HUES6 (cell line): ENCODE data around the gene FYB2.

Source experiments
- H3K27ac ChIP-seq: 2 replicates; pipeline ENCODE4 v1.7.0; 2013; ENCODE audit warnings: low read depth, mild to moderate bottlenecking, low read length, inconsistent platforms
- H3K27me3 ChIP-seq: 2 replicates; pipeline ENCODE4 v1.6.1; 2013; ENCODE audit warnings: low read length; ENCODE audit not compliant: control insufficient read depth, insufficient read depth
- H3K36me3 ChIP-seq: 2 replicates; pipeline ENCODE4 v1.6.1; 2013; ENCODE audit warnings: low read length; ENCODE audit not compliant: control insufficient read depth, insufficient read depth
- H3K4me1 ChIP-seq: 2 replicates; pipeline ENCODE4 v1.6.1; 2013; ENCODE audit warnings: low read length; ENCODE audit not compliant: control insufficient read depth, insufficient read depth
- H3K4me3 ChIP-seq: 2 replicates; pipeline ENCODE4 v1.5.1; 2013; ENCODE audit warnings: low read depth, low read length
- H3K9ac ChIP-seq: one replicate; pipeline ENCODE4 v1.6.1; 2013; ENCODE audit warnings: mild to moderate bottlenecking, low read length
- H3K9me3 ChIP-seq: 2 replicates; pipeline ENCODE4 v1.6.1; 2013; ENCODE audit warnings: low read depth, low read length; ENCODE audit not compliant: control insufficient read depth, insufficient read depth

FYB2 gene, protein sequence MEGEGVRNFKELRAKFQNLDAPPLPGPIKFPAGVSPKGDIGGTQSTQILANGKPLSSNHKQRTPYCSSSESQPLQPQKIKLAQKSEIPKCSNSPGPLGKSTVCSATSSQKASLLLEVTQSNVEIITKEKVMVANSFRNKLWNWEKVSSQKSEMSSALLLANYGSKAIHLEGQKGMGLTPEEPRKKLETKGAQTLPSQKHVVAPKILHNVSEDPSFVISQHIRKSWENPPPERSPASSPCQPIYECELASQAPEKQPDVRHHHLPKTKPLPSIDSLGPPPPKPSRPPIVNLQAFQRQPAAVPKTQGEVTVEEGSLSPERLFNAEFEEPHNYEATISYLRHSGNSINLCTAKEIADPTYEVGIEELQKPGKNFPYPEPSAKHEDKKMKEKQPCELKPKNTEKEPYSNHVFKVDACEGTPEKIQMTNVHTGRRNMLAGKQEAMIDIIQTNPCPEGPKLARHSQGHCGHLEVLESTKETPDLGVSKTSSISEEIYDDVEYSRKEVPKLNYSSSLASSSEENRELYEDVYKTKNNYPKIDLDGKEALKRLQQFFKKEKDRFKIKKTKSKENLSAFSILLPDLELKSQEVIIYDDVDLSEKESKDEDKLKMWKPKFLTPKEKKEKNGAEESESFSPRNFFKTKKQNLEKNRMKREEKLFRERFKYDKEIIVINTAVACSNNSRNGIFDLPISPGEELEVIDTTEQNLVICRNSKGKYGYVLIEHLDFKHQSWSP

DNA sequence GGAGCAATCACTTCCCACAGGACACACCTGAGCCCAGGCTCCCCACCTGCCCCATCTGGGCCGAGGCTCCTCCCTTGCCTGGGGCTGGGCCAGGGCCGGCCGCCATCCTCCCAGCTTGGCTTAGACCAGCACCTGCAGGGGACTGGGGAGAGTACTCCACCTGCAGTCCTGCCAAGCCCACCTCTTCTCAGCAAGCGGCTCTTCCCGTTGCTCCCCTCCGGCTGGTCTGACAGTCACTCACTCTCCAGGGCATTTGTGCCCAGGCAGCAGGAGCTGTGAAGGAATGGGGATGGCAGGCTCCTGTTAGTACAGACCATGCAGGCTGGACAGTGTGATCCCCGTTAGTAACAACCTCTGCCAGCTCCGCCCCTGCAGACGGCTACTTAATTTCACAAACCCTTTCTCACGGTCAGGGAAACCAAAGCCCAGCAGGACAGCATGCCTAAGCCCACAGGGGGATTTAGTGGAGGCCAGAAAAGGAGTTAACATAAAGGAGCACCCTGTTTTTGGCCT is at the start of gene FYB2:
FYB2 (minus strand) TSS at position 18 of the 513 bp plus-strand sequence. CDS start 114 bp downstream, outside the sequence.
- Histone ChIP-seq H3K9ac (no peak within 1 kb of the TSS), H3K9me3 (no peaks in the 10 kb centered on the region), H3K4me1 (peaks cover 33% of the 10 kb centered on the region), H3K36me3 (no peaks in the 10 kb centered on the region), H3K27me3 (no peaks in the 10 kb centered on the region; the same call in 1 of the 2 replicates), H3K4me3 (peak within 1 kb of the TSS; percentile 22; the same call in 1 of the 2 replicates), H3K27ac (no peak within 1 kb of the TSS)

DNA sequence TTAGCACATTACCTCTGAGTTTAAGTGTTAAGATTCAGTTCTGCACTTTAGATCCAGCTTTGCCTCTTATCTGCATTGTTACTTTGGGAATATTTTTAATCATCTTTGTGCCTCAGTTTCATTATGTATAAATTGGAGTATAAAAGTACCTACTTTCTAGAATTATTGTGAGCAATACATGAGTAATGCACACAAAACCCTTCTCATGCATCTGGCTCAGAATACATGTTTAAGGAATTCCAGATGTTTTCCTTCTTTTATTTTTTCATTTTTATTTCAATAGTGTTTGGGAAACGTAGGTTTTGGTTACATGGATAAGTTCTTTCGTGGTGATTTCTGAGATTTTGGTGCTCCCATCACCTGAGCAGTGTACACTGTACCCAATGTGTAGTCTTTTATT is 49.6 kb upstream of the FYB2 start:
- no peak overlapping the region for H3K27ac ChIP-seq
- H3K9ac ChIP-seq = no peak overlapping the region
- no peaks in the 10 kb centered on the region for H3K4me1 ChIP-seq
- no peaks in the 10 kb centered on the region for H3K9me3 ChIP-seq
- H3K36me3 ChIP-seq = no peaks in the 10 kb centered on the region
- no peak overlapping the region for H3K4me3 ChIP-seq
- peaks cover 5% of the 10 kb centered on the region; the same call in 1 of the 2 replicates for H3K27me3 ChIP-seq

- no peak overlapping the region for H3K27ac ChIP-seq
- no peaks in the 10 kb centered on the region for H3K36me3 ChIP-seq
- H3K9me3 ChIP-seq = no peaks in the 10 kb centered on the region
- H3K9ac ChIP-seq = no peak overlapping the region
- H3K27me3 ChIP-seq = peaks cover 4% of the 10 kb centered on the region; the same call in 1 of the 2 replicates
- no peak overlapping the region for H3K4me3 ChIP-seq
- H3K4me1 ChIP-seq = no peaks in the 10 kb centered on the region
Measured at GRCh38 chr1:56867491-56867890, 48.3 kb upstream of the FYB2 start.

- no peak overlapping the region for H3K4me3 ChIP-seq
- H3K27me3 ChIP-seq = peaks cover 4% of the 10 kb centered on the region; the same call in 1 of the 2 replicates
- H3K27ac ChIP-seq = no peak overlapping the region
- no peaks in the 10 kb centered on the region for H3K36me3 ChIP-seq
- no peaks in the 10 kb centered on the region for H3K4me1 ChIP-seq
- H3K9me3 ChIP-seq = no peaks in the 10 kb centered on the region
- H3K9ac ChIP-seq = no peak overlapping the region
Measured at GRCh38 chr1:56866656-56867055, 47.5 kb upstream of the FYB2 start.

DNA sequence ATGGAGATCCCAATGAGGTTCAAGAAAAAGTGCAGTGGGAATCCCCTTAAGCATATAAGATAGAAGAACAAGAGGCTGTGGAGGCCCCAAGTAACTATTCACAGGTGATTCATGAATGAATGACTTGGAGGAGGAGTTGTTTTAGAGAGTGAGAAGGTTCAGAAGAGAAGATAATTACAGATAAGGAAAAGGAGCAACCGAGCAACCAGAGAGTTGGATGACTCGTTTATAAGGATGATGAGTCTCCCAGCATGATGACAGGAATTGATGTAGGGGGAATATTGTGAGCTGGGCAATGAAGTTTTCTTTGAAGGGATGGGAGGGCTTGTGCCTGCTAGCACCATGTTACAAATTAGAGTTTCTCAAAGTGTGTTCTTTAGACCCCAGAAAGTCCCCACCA is 45.2 kb upstream of the FYB2 start:
- Histone ChIP-seq H3K27ac (no peak overlapping the region), H3K4me3 (no peak overlapping the region), H3K27me3 (no peaks in the 10 kb centered on the region), H3K9me3 (no peaks in the 10 kb centered on the region), H3K36me3 (no peaks in the 10 kb centered on the region), H3K4me1 (no peaks in the 10 kb centered on the region), H3K9ac (no peak overlapping the region)

GRCh38 chr1:56863265-56863992 is 44.2 kb upstream of the FYB2 start:
- Histone ChIP-seq H3K27ac (no peak overlapping the region), H3K36me3 (no peaks in the 10 kb centered on the region), H3K4me1 (no peaks in the 10 kb centered on the region), H3K4me3 (no peak overlapping the region), H3K9me3 (no peaks in the 10 kb centered on the region), H3K27me3 (no peaks in the 10 kb centered on the region), H3K9ac (no peak overlapping the region)

GRCh38 chr1:56859287-56859686 is 40.1 kb upstream of the FYB2 start:
- Histone ChIP-seq H3K27me3 (no peaks in the 10 kb centered on the region), H3K4me3 (no peak overlapping the region), H3K36me3 (no peaks in the 10 kb centered on the region), H3K4me1 (no peaks in the 10 kb centered on the region), H3K9ac (no peak overlapping the region), H3K27ac (no peak overlapping the region), H3K9me3 (no peaks in the 10 kb centered on the region)

DNA sequence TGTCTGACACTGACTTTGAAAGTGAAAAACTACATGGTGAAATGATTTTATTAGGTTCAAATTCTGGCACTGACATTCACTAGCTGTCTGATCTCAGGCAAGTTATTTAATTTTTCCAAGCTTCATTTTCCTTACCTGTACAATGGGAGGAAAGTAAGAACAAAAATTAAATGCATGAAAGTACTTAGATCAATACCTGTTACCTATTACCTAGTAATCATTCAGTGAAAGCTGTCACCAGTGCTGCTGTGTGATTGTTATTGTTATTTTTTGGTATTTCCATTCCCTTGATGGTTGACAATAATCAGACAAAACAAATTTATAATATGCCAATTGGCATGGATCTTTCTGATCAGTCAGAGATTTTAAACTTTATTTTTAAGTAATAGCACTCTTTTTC is 37.0 kb upstream of the FYB2 start:
- H3K9me3 ChIP-seq = no peaks in the 10 kb centered on the region
- no peaks in the 10 kb centered on the region for H3K4me1 ChIP-seq
- H3K9ac ChIP-seq = no peak overlapping the region
- no peaks in the 10 kb centered on the region for H3K27me3 ChIP-seq
- H3K36me3 ChIP-seq = no peaks in the 10 kb centered on the region
- no peak overlapping the region for H3K4me3 ChIP-seq
- H3K27ac ChIP-seq = no peak overlapping the region

- no peak overlapping the region for H3K27ac ChIP-seq
- H3K9me3 ChIP-seq = no peaks in the 10 kb centered on the region
- H3K4me3 ChIP-seq = no peak overlapping the region
- no peak overlapping the region for H3K9ac ChIP-seq
- H3K27me3 ChIP-seq = no peaks in the 10 kb centered on the region
- H3K36me3 ChIP-seq = no peaks in the 10 kb centered on the region
- no peaks in the 10 kb centered on the region for H3K4me1 ChIP-seq
Measured at GRCh38 chr1:56855190-56855589, 36.0 kb upstream of the FYB2 start.

GRCh38 chr1:56854521-56855099 is 35.4 kb upstream of the FYB2 start, which contains the start of gene C8A:
Gene C8A, plus strand, starts transcription at chr1:56854797. Its CDS starts 105 bp downstream, at chr1:56854902.
- Histone ChIP-seq H3K27ac (no peak within 1 kb of the TSS), H3K27me3 (no peaks in the 10 kb centered on the region), H3K4me1 (no peaks in the 10 kb centered on the region), H3K9ac (no peak within 1 kb of the TSS), H3K9me3 (no peaks in the 10 kb centered on the region), H3K4me3 (no peak within 1 kb of the TSS), H3K36me3 (no peaks in the 10 kb centered on the region)
